B cell (primary cell): ENCODE results near the gene MMP21. TPM values are rescaled to one million over a fixed set of nuclear protein-coding genes. Genes with fewer than 3 reads are reported as not detected.

Experiments
- ATAC-seq: fragments of 200-7000 bp; cut with Tn5 transposase; one replicate; pipeline ENCODE4 v1.10.0; 2021; ENCODE audit warnings: low read depth, mild to moderate bottlenecking, moderate number of reproducible peaks, moderate library complexity
- CTCF ChIA-PET: fragments of 350-600 bp; sonication (Branson Sonifier 250); formaldehyde crosslinking; loops from one replicate; lab custom pipeline; 2021; ENCODE audit warnings: antibody characterized with exemption, inconsistent platforms; lab: Charles Lee
- POLR2A ChIA-PET: fragments of 350-600 bp; sonication (Branson Sonifier 250); formaldehyde crosslinking; loops from one replicate; lab custom pipeline; 2021; ENCODE audit warnings: antibody characterized with exemption; lab: Charles Lee
- DNase-seq: peaks from one replicate; pipeline ENCODE4 v3.0.0; 2013
- H2AFZ ChIP-seq: 2 replicates; pipeline ENCODE4 v1.6.1; 2012; ENCODE audit warnings: mild to moderate bottlenecking, low read depth, low read length; ENCODE audit not compliant: insufficient read depth, poor library complexity, severe bottlenecking
- H3K27ac ChIP-seq, 2 donors: 1 replicate in 1 of 2; 2 replicates in 1 of 2; pipeline ENCODE4 v1.5.1; 2012 to 2013; ENCODE audit warnings: low read length in 2 of 2, mild to moderate bottlenecking in 2 of 2, moderate library complexity in 1 of 2
- H3K27me3 ChIP-seq, 4 experiments: fragments of 200-600 bp in 1 of 4; sonication (generic) in 1 of 4; replicated peaks in 1 of 4; 1 replicate in 2 of 4; 2 replicates in 2 of 4; pipeline versions ENCODE4 v1.6.1 to v1.7.0; 2013 to 2016; ENCODE audit warnings: low read length in 3 of 4, mild to moderate bottlenecking in 2 of 4, mixed read lengths in 1 of 4, moderate library complexity in 1 of 4; ENCODE audit not compliant: insufficient read depth in 4 of 4, control insufficient read depth in 3 of 4; ENCODE audit errors: control extremely low read depth in 1 of 4
- H3K36me3 ChIP-seq, 2 experiments: replicated peaks in 1 of 2; 1 replicate in 1 of 2; 2 replicates in 1 of 2; pipeline versions ENCODE4 v1.6.1 to v1.7.1; 2013; ENCODE audit warnings: low read length in 1 of 2; ENCODE audit not compliant: insufficient read depth in 2 of 2, control insufficient read depth in 1 of 2; ENCODE audit errors: control extremely low read depth in 1 of 2, extremely low read depth in 1 of 2
- H3K4me1 ChIP-seq, 2 donors: fragments of 200-600 bp in 1 of 2; sonication (generic) in 1 of 2; 1 replicate in 1 of 2; 2 replicates in 1 of 2; pipeline versions ENCODE4 v1.5.1 to v1.6.1; 2013 to 2017; ENCODE audit warnings: low read length in 2 of 2; ENCODE audit not compliant: control insufficient read depth in 2 of 2, insufficient read depth in 2 of 2
- H3K4me2 ChIP-seq: replicated peaks from 2 replicates; pipeline ENCODE3; 2012; ENCODE audit warnings: mild to moderate bottlenecking, low read depth, low read length; ENCODE audit not compliant: poor library complexity, severe bottlenecking
- H3K4me3 ChIP-seq, 5 experiments: fragments of 200-600 bp in 1 of 5; sonication (generic) in 1 of 5; 1 replicate in 3 of 5; 2 replicates in 2 of 5; pipeline versions ENCODE4 v1.5.1 to v1.7.0; 2011 to 2016; ENCODE audit warnings: low read length in 4 of 5, mild to moderate bottlenecking in 4 of 5, low read depth in 2 of 5, control low read depth in 1 of 5, moderate library complexity in 1 of 5; ENCODE audit not compliant: insufficient read depth in 1 of 5; ENCODE audit errors: control extremely low read depth in 1 of 5, extremely low read depth in 1 of 5
- H3K79me2 ChIP-seq: fragments of 200-600 bp; sonication (generic); one replicate; pipeline ENCODE4 v1.6.0; 2016; ENCODE audit warnings: low read length; ENCODE audit not compliant: control insufficient read depth, insufficient read depth
- H3K9ac ChIP-seq: fragments of 200-600 bp; sonication (generic); 2 replicates; pipeline ENCODE4 v1.6.1; 2017; ENCODE audit warnings: mild to moderate bottlenecking, low read length, moderate library complexity
- H3K9me3 ChIP-seq, 3 donors: one replicate each; pipeline versions ENCODE4 v1.6.1 to v1.7.1; 2013; ENCODE audit warnings: low read length in 2 of 3; ENCODE audit not compliant: control insufficient read depth in 2 of 3, insufficient read depth in 1 of 3; ENCODE audit errors: control extremely low read depth in 1 of 3
- H4K20me1 ChIP-seq: 2 replicates; pipeline ENCODE4 v1.6.0; 2012; ENCODE audit warnings: mild to moderate bottlenecking, low read length; ENCODE audit not compliant: insufficient read depth, control insufficient read depth, poor library complexity, severe bottlenecking
- H3K27ac Mint-ChIP-seq: one replicate; pipeline ENCODE4 v1.8.0; 2021; ENCODE audit warnings: mixed read lengths
- H3K27me3 Mint-ChIP-seq: one replicate; pipeline ENCODE4 v1.8.0; 2021; ENCODE audit warnings: mixed read lengths
- H3K4me1 Mint-ChIP-seq: one replicate; pipeline ENCODE4 v1.8.0; 2021; ENCODE audit warnings: mixed read lengths
- H3K4me3 Mint-ChIP-seq: one replicate; pipeline ENCODE4 v1.8.0; 2021; ENCODE audit warnings: mixed read lengths
- H3K9me3 Mint-ChIP-seq: one replicate; pipeline ENCODE4 v1.8.0; 2022; ENCODE audit warnings: mixed read lengths; ENCODE audit not compliant: insufficient read depth
- EZH2 ChIP-seq: IDR thresholded peaks from 2 replicates; pipeline ENCODE4 v1.6.1; 2012; ENCODE audit warnings: borderline replicate concordance, low read depth, mild to moderate bottlenecking, moderate library complexity, low read length; ENCODE audit not compliant: insufficient read depth, poor library complexity, severe bottlenecking
- WGBS: methylation state at CpG from one replicate; pipeline ENCODE4 v1.1.5; 2013; ENCODE audit warnings: missing lambda C conversion rate; ENCODE audit not compliant: insufficient coverage; 5-methylcytosine and 5-hydroxymethylcytosine counted together
- intact Hi-C: fragments of 100-400 bp; cut with micrococcal nuclease; formaldehyde crosslinking; loops from one replicate; pipeline ENCODE4 v1.10.0; 2022
- polyA plus RNA-seq: library from polyadenylated mRNA; depleted of rRNA; stranded (reverse); fragments of >200 nt; gene quantifications from 2 replicates; pipeline ENCODE4 v1.2.3, GENCODE V29; 2012
- total RNA-seq, 2 donors: library from RNA; stranded (reverse); fragments of 120-200 nt in 1 of 2; gene quantifications; 1 replicate in 1 of 2; 2 replicates in 1 of 2; pipeline versions ENCODE4 v1.2.3 to v1.2.4, GENCODE V29; 2013 to 2022
- TF ChIP-seq, protein P1 (sequence below): fragments of 200-600 bp; IDR thresholded peaks from one replicate; pipeline ENCODE4 v1.8.0; 2022; ENCODE audit warnings: antibody characterized with exemption, mild to moderate bottlenecking

The MMP21 gene
- total and polyA plus RNA-seq, 2 donors (not counting 1 experiment from before 2014, with no cell fraction given) = 0.15 to 0.18 TPM

DNA sequence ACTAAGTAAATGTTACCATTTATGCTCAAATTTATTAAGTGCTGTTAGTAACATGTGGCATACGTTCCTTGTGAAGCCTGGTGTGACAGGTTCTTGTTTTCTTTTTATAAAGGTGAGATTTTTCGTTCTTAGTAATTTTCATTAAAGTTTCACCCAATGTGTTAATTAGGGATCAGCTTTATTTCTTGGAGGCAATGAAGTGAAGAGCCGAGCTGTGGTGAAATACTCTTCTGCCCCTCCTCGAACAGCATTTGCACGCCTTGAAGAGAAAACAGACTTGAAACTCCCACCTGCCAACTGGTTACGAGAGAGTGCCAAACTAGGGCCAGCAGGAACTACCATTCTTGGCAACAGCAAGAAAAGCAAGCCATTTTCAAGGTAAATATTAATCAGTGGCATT is 54.6 kb downstream of the MMP21 start:
- no peak overlapping the region for H3K9ac ChIP-seq
- TF ChIP-seq, protein P1, sequence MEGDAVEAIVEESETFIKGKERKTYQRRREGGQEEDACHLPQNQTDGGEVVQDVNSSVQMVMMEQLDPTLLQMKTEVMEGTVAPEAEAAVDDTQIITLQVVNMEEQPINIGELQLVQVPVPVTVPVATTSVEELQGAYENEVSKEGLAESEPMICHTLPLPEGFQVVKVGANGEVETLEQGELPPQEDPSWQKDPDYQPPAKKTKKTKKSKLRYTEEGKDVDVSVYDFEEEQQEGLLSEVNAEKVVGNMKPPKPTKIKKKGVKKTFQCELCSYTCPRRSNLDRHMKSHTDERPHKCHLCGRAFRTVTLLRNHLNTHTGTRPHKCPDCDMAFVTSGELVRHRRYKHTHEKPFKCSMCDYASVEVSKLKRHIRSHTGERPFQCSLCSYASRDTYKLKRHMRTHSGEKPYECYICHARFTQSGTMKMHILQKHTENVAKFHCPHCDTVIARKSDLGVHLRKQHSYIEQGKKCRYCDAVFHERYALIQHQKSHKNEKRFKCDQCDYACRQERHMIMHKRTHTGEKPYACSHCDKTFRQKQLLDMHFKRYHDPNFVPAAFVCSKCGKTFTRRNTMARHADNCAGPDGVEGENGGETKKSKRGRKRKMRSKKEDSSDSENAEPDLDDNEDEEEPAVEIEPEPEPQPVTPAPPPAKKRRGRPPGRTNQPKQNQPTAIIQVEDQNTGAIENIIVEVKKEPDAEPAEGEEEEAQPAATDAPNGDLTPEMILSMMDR = no peak
- TF ChIP-seq EZH2 = no peak
- DNase-seq (no peak), ATAC-seq (no peak)
- POLR2A ChIA-PET = interaction anchor here (0.7 kb wide), 1 partner anchor 713 kb away, joined by 3 read pairs; no protein-coding TSS in a partner anchor
- no peaks in the 10 kb centered on the region for H3K27me3 ChIP-seq
- no peak overlapping the region for H2AFZ ChIP-seq
- no peaks in the 10 kb centered on the region for H4K20me1 ChIP-seq
- H3K27ac Mint-ChIP-seq = peak overlapping the region; percentile 56
- H3K27me3 Mint-ChIP-seq = no peaks in the 10 kb centered on the region
- no peaks in the 10 kb centered on the region for H3K9me3 Mint-ChIP-seq
- peaks cover 22% of the 10 kb centered on the region for H3K79me2 ChIP-seq
- peak overlapping the region in 1 of 5 experiments; percentile 89 for H3K4me3 ChIP-seq
- H3K27ac ChIP-seq = no peak overlapping the region
- peaks cover 7 to 40% of the 10 kb centered on the region in 2 experiments for H3K36me3 ChIP-seq
- WGBS = 62% methylated on average over 4 of the region's 6 CpGs
- H3K4me3 Mint-ChIP-seq = peak overlapping the region; percentile 76
- intact Hi-C loops = no loop called here
- CTCF ChIA-PET = no interaction called here
- peaks cover 17% of the 10 kb centered on the region in 2 donors for H3K4me1 ChIP-seq
- peak overlapping the region; percentile 83 for H3K4me2 ChIP-seq
- peaks cover 0 to 9% (median 0%) of the 10 kb centered on the region in 3 donors for H3K9me3 ChIP-seq
- peaks cover 30% of the 10 kb centered on the region for H3K4me1 Mint-ChIP-seq

DNA sequence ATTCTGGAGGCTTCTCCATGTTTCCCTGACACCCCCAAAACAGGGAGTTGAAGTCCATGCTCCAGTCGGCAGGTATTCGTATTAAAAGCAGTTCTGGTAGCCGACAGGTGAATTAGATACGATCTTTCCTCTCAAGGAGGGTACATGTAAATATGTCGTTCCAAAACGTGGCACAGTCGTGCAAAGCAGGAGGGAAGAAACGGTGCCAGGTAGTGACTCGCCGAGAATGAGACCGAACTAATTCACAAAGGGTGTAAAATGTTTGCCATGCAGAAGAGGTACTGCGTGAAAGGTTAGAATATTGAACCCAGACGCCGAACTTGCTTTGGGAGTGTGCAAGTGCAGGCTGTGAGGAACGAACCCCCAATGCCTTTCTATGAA is 55.6 kb downstream of the MMP21 start:
- Histone ChIP-seq H2AFZ (peak overlapping the region; percentile 99), H3K27ac (peak overlapping the region; percentile 77 to 93), H3K4me3 (peak overlapping the region; percentile 69 to 93 (median 89)), H3K4me2 (peak overlapping the region; percentile 83), H3K9me3 (peaks cover 0 to 9% (median 0%) of the 10 kb centered on the region in 3 donors), H3K36me3 (peaks cover 7 to 31% of the 10 kb centered on the region in 2 experiments), H3K4me1 (peaks cover 17% of the 10 kb centered on the region in 2 donors), H3K79me2 (peaks cover 22% of the 10 kb centered on the region), H3K9ac (peak overlapping the region; percentile 98), H4K20me1 (no peaks in the 10 kb centered on the region), H3K27me3 (no peaks in the 10 kb centered on the region)
- intact Hi-C loops = no loop called here
- H3K4me3 Mint-ChIP-seq = peak overlapping the region; percentile 95
- H3K9me3 Mint-ChIP-seq = no peaks in the 10 kb centered on the region
- H3K27me3 Mint-ChIP-seq = no peaks in the 10 kb centered on the region
- POLR2A ChIA-PET = interaction anchor here (1.0 kb wide), 1 partner anchor 103 kb away, joined by 6 read pairs; the partner anchor contains the start of genes BCCIP and UROS
- 1% methylated on average over 14 of the region's 15 CpGs for whole genome bisulfite sequencing
- CTCF ChIA-PET = no interaction called here
- H3K27ac Mint-ChIP-seq = peak overlapping the region; percentile 93
- no peak for TF ChIP-seq EZH2
- TF ChIP-seq, protein P1 = no peak
- H3K4me1 Mint-ChIP-seq = peaks cover 30% of the 10 kb centered on the region
- DNase-seq = no peak
- no peak for ATAC-seq
